H1 (cell line): ENCODE measurements around the gene POM121C. TPM values are rescaled to one million over a fixed set of nuclear protein-coding genes. Genes with fewer than 3 reads are reported as not detected.
"Not testable (repeated sequence)": the region's sequence is repeated elsewhere in the genome, so short reads cannot be mapped to it uniquely, and the experiment has no call there.

Source experiments
- CTCF ChIA-PET: fragments of 300-600 bp; sonication (Branson Sonifier 250); formaldehyde crosslinking; loops from one replicate; lab custom pipeline; 2021; ENCODE audit not compliant: partially characterized antibody; lab: Charles Lee
- POLR2A ChIA-PET: fragments of 300-600 bp; sonication (Branson Sonifier 250); formaldehyde crosslinking; loops from one replicate; lab custom pipeline; 2021; ENCODE audit warnings: inconsistent platforms; ENCODE audit not compliant: partially characterized antibody; lab: Charles Lee
- DNase-seq, 2 experiments: peaks; one replicate each; pipeline versions ENCODE4 v3.0.0 to v3.0.0-alpha.2; 2010 to 2022; ENCODE audit warnings: low spot score in 2 of 2, low read depth in 1 of 2, mixed read lengths in 1 of 2
- FAIRE-seq: peaks from 2 replicates; lab custom pipeline; 2011; peaks lifted over from hg19 to GRCh38; lab: Jason Lieb, UNC
- H2AFZ ChIP-seq: 2 replicates; pipeline ENCODE4 v1.8.1; 2012; ENCODE audit warnings: low read length, inconsistent platforms
- H2AK5ac ChIP-seq: 2 replicates; pipeline ENCODE4 v1.6.1; 2013; ENCODE audit warnings: low read depth, low read length
- H2BK120ac ChIP-seq: replicated peaks from 2 replicates; pipeline ENCODE3; 2013; ENCODE audit warnings: low read depth, low read length, inconsistent platforms
- H2BK12ac ChIP-seq: 2 replicates; pipeline ENCODE4 v1.6.1; 2013; ENCODE audit warnings: low read depth, low read length
- H2BK15ac ChIP-seq: 2 replicates; pipeline ENCODE4 v1.6.1; 2013; ENCODE audit warnings: low read length
- H2BK20ac ChIP-seq: 2 replicates; pipeline ENCODE4 v1.6.1; 2013; ENCODE audit warnings: low read length
- H2BK5ac ChIP-seq: 2 replicates; pipeline ENCODE4 v1.6.1; 2013; ENCODE audit warnings: low read depth, low read length
- H3K14ac ChIP-seq: 2 replicates; pipeline ENCODE4 v1.6.1; 2013; ENCODE audit warnings: inconsistent platforms; ENCODE audit not compliant: insufficient read length
- H3K18ac ChIP-seq: 2 replicates; pipeline ENCODE4 v1.6.1; 2013; ENCODE audit warnings: low read length; ENCODE audit errors: extremely low read depth
- H3K23ac ChIP-seq: 2 replicates; pipeline ENCODE4 v1.6.1; 2013; ENCODE audit warnings: inconsistent platforms; ENCODE audit not compliant: insufficient read length
- H3K23me2 ChIP-seq: 2 replicates; pipeline ENCODE4 v1.6.1; 2013; ENCODE audit warnings: low read depth, low read length
- H3K27ac ChIP-seq: 2 replicates; pipeline ENCODE4 v1.6.1; 2011; ENCODE audit warnings: low read depth, low read length, inconsistent platforms
- H3K27me3 ChIP-seq, 4 experiments: replicated peaks in 1 of 4; 1 replicate in 1 of 4; 2 replicates in 3 of 4; pipeline versions ENCODE4 v1.6.1 to v1.8.1; 2011 to 2013; ENCODE audit warnings: low read length in 3 of 4, mild to moderate bottlenecking in 3 of 4, inconsistent platforms in 2 of 4, mixed read lengths in 2 of 4, moderate library complexity in 1 of 4; ENCODE audit not compliant: control insufficient read depth in 3 of 4, insufficient read depth in 3 of 4; ENCODE audit errors: extremely low read depth in 1 of 4
- H3K36me3 ChIP-seq, 4 experiments: 2 replicates each; pipeline versions ENCODE4 v1.6.1 to v1.8.1; 2011 to 2013; ENCODE audit warnings: mild to moderate bottlenecking in 4 of 4, low read length in 3 of 4, moderate library complexity in 2 of 4, control low read depth in 1 of 4, inconsistent platforms in 1 of 4; ENCODE audit not compliant: insufficient read depth in 4 of 4, control insufficient read depth in 2 of 4
- H3K4ac ChIP-seq: replicated peaks from 2 replicates; pipeline ENCODE3; 2013; ENCODE audit warnings: low read length, low read depth, mixed read lengths, inconsistent platforms; ENCODE audit not compliant: insufficient read length
- H3K4me1 ChIP-seq, 4 experiments: replicated peaks in 1 of 4; 1 replicate in 1 of 4; 2 replicates in 3 of 4; pipeline versions ENCODE4 v1.6.1 to v1.8.1; 2011 to 2013; ENCODE audit warnings: low read length in 3 of 4, inconsistent platforms in 2 of 4, mixed read lengths in 1 of 4; ENCODE audit not compliant: insufficient read depth in 4 of 4, control insufficient read depth in 3 of 4
- H3K4me2 ChIP-seq, 2 experiments: 2 replicates each; pipeline versions ENCODE4 v1.6.1 to v1.8.1; 2011 to 2013; ENCODE audit warnings: low read depth in 2 of 2, low read length in 2 of 2, control low read depth in 1 of 2, inconsistent platforms in 1 of 2, mild to moderate bottlenecking in 1 of 2; ENCODE audit not compliant: insufficient read depth in 1 of 2
- H3K4me3 ChIP-seq, 4 experiments: fragments of 200-600, 300-600 bp in 1 of 4; sonication (generic), shearing (Covaris generic), sonication (Bioruptor Twin) in 1 of 4; 2 replicates each; pipeline versions ENCODE4 v1.5.1 to v1.8.1; 2011 to 2016; ENCODE audit warnings: low read length in 4 of 4, low read depth in 3 of 4, control low read depth in 2 of 4, inconsistent platforms in 2 of 4, mild to moderate bottlenecking in 2 of 4, mixed read lengths in 1 of 4, moderate library complexity in 1 of 4; ENCODE audit not compliant: insufficient read depth in 2 of 4; ENCODE audit errors: extremely low read depth in 1 of 4
- H3K56ac ChIP-seq: replicated peaks from 2 replicates; pipeline ENCODE3; 2013; ENCODE audit warnings: low read depth, mild to moderate bottlenecking, mixed read lengths, low read length, inconsistent platforms; ENCODE audit not compliant: insufficient read length
- H3K79me1 ChIP-seq: 2 replicates; pipeline ENCODE4 v1.6.1; 2013; ENCODE audit warnings: low read depth, low read length, control low read depth
- H3K79me2 ChIP-seq, 2 experiments: 2 replicates each; pipeline versions ENCODE4 v1.6.1 to v1.8.1; 2012 to 2013; ENCODE audit warnings: low read length in 2 of 2, mild to moderate bottlenecking in 2 of 2, inconsistent platforms in 1 of 2; ENCODE audit not compliant: insufficient read depth in 2 of 2, control insufficient read depth in 1 of 2
- H3K9ac ChIP-seq, 4 experiments: replicated peaks in 1 of 4; 1 replicate in 1 of 4; 2 replicates in 3 of 4; pipeline versions ENCODE4 v1.6.1 to v1.8.1; 2011 to 2013; ENCODE audit warnings: low read depth in 3 of 4, low read length in 3 of 4, control low read depth in 2 of 4, mild to moderate bottlenecking in 2 of 4, moderate library complexity in 2 of 4, inconsistent platforms in 1 of 4; ENCODE audit errors: extremely low read depth in 1 of 4
- H3K9me3 ChIP-seq, 2 experiments: 2 replicates each; pipeline versions ENCODE4 v1.6.1 to v1.8.1; 2012 to 2013; ENCODE audit warnings: mild to moderate bottlenecking in 2 of 2, moderate library complexity in 2 of 2, control low read depth in 1 of 2, inconsistent platforms in 1 of 2, low read depth in 1 of 2, low read length in 1 of 2, mixed read lengths in 1 of 2; ENCODE audit not compliant: insufficient read depth in 2 of 2
- H4K20me1 ChIP-seq, 2 experiments: replicated peaks in 1 of 2; 2 replicates each; pipeline versions ENCODE3 to v1.8.1; 2011 to 2013; ENCODE audit warnings: inconsistent platforms in 2 of 2, low read length in 2 of 2, mild to moderate bottlenecking in 1 of 2; ENCODE audit not compliant: insufficient read depth in 2 of 2, control insufficient read depth in 1 of 2
- H4K5ac ChIP-seq: 2 replicates; pipeline ENCODE4 v1.6.1; 2013; ENCODE audit warnings: low read length, low read depth, mixed read lengths, inconsistent platforms; ENCODE audit not compliant: insufficient read length
- H4K8ac ChIP-seq: 2 replicates; pipeline ENCODE4 v1.8.0; 2013; ENCODE audit warnings: mild to moderate bottlenecking, moderate library complexity, low read length, inconsistent platforms; ENCODE audit not compliant: insufficient read depth; ENCODE audit errors: extremely low read depth
- H4K91ac ChIP-seq: replicated peaks from 2 replicates; pipeline ENCODE3; 2013; ENCODE audit warnings: low read length, mixed read lengths, inconsistent platforms; ENCODE audit not compliant: insufficient read length
- polyA plus RNA-seq, 7 experiments: library from polyadenylated mRNA; depleted of rRNA in 3 of 7; stranded (reverse) in 5 of 7; unstranded in 2 of 7; fragments of >200 nt in 5 of 7; fragments of 200-250 nt in 2 of 7; gene quantifications; 1 replicate in 5 of 7; 2 replicates in 1 of 7; 4 replicates in 1 of 7; pipeline versions ENCODE4 v1.2.1 to v1.2.3, GENCODE V29; 2011 to 2013; ENCODE audit warnings: missing spikeins in 2 of 7, mixed read lengths in 2 of 7
- total RNA-seq: library from RNA; stranded (reverse); fragmentation: NEBNext Ultra II Directional; extraction: Animal tissue kit (Norgen Biotek cat#: 25700); gene quantifications from 2 replicates; pipeline ENCODE4 v1.2.1, GENCODE V29; 2021

POM121C gene
- total and polyA plus RNA-seq, 2 of the 8 experiments (the other 6 are each of a cell fraction or from before 2014, with no cell fraction given): 16.5 to 58.0 TPM

DNA sequence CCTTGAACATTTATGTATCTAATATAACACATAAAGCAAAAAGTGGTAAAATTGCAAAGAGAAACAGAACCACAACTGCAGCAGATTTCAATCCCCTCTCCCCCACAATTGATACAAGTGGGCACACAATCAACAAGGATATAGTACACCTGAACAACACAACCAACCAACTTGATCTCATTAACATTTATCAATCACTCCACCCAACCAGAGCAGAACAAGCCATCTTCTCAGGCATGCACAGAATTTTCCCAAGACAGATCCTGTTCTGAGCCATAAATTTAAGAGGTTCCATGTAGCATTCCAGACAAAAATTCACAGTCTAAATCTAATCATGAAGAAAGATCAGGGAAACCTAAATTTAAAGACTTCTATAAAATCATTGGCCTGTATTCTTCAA is 5.8 kb downstream of the POM121C start:
- not testable (repeated sequence) for H3K14ac ChIP-seq, H2AFZ ChIP-seq

DNA sequence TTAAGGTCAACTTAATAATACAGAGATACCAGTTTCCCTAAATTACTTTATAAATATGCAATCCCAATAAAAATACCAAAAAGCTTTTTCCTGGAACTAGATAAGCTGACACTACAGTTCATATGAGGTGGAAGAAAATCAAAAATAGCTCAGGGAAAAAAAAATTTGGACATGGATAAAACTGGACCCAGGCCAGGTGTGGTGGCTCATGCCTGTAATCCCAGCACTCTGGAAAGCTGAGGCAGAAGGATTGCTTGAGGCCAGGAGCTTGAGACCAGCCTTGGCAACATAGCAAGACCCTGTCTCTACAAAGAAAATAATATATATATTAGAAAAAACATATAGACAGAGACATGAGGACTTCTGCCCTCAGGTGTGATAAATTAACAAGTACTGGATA is 8.6 kb downstream of the POM121C start:
- H4K5ac ChIP-seq, H3K4me2 ChIP-seq, H3K56ac ChIP-seq, H3K4ac ChIP-seq, H3K27me3 ChIP-seq, H4K8ac ChIP-seq, H4K20me1 ChIP-seq, H3K18ac ChIP-seq, H2AK5ac ChIP-seq, H3K14ac ChIP-seq, H2AFZ ChIP-seq, H2BK120ac ChIP-seq, H3K4me3 ChIP-seq, DNase-seq, POLR2A ChIA-PET, H2BK15ac ChIP-seq, H3K9me3 ChIP-seq, H3K79me2 ChIP-seq, H3K9ac ChIP-seq, H2BK5ac ChIP-seq, H3K4me1 ChIP-seq, H3K79me1 ChIP-seq, H3K27ac ChIP-seq, H4K91ac ChIP-seq, CTCF ChIA-PET, H3K23me2 ChIP-seq, FAIRE-seq, H2BK12ac ChIP-seq, H3K23ac ChIP-seq, H3K36me3 ChIP-seq, H2BK20ac ChIP-seq: not testable (repeated sequence)

More for the DNA sequence above, 5.8 kb downstream of the POM121C start:
- H3K36me3 ChIP-seq, H3K4me2 ChIP-seq, H3K4me3 ChIP-seq, H2BK20ac ChIP-seq, H3K79me2 ChIP-seq, H3K23me2 ChIP-seq, H3K4me1 ChIP-seq, CTCF ChIA-PET, H3K9me3 ChIP-seq, H4K5ac ChIP-seq, H2AK5ac ChIP-seq, H3K27ac ChIP-seq, H2BK12ac ChIP-seq, H3K23ac ChIP-seq, H2BK120ac ChIP-seq, DNase-seq, H4K20me1 ChIP-seq, H4K91ac ChIP-seq, H3K9ac ChIP-seq, FAIRE-seq, H3K56ac ChIP-seq, H3K18ac ChIP-seq, H2BK15ac ChIP-seq, POLR2A ChIA-PET, H3K27me3 ChIP-seq, H4K8ac ChIP-seq, H3K79me1 ChIP-seq, H3K4ac ChIP-seq, H2BK5ac ChIP-seq: not testable (repeated sequence)
